ENCODE data around the gene NCL.
"Not testable (repeated sequence)": the region's sequence is repeated elsewhere in the genome, so short reads cannot be mapped to it uniquely, and the experiment has no call there.

Gene NCL

GRCh38 chr2:231467613-231468530 is 3.6 kb upstream of the NCL start:
- FAIRE-seq = no peak
- no peak for TF ChIP-seq CTCF (IDR thresholded peaks at IDR 0.05; ENCODE audit: insufficient read depth, missing control alignments)
- DNase-seq (ENCODE audit: insufficient read length, low spot score) = no peak

GRCh38 chr2:231467016-231467545 is 2.8 kb upstream of the NCL start:
- TF ChIP-seq CTCF (IDR thresholded peaks at IDR 0.05; ENCODE audit: insufficient read depth, missing control alignments) = no peak
- no peak for DNase-seq (ENCODE audit: insufficient read length, low spot score)
- no peak for FAIRE-seq

- FAIRE-seq (no peak), DNase-seq (ENCODE audit: insufficient read length, low spot score) (peak; percentile 54)
- TF ChIP-seq CTCF (IDR thresholded peaks at IDR 0.05; ENCODE audit: insufficient read depth, missing control alignments) = no peak
These were observed 574 bp upstream of the NCL start for GRCh38 chr2:231464576-231465540.

- TF ChIP-seq CTCF (IDR thresholded peaks at IDR 0.05; ENCODE audit: insufficient read depth, missing control alignments) = no peak
- DNase-seq (ENCODE audit: insufficient read length, low spot score) = no peak
- FAIRE-seq = no peak
These were observed 1.4 kb downstream of the NCL start for GRCh38 chr2:231462729-231463465.

- DNase-seq (ENCODE audit: insufficient read length, low spot score) (no peak), FAIRE-seq (no peak)
- TF ChIP-seq CTCF (IDR thresholded peaks at IDR 0.05; ENCODE audit: insufficient read depth, missing control alignments) = no peak
These were observed 2.7 kb downstream of the NCL start for GRCh38 chr2:231461516-231461971.

GRCh38 chr2:231460841-231461240 is 3.4 kb downstream of the NCL start:
- not testable (repeated sequence) for DNase-seq (ENCODE audit: insufficient read length, low spot score); FAIRE-seq
